SK-N-SH (cell line): ENCODE measurements around the gene MAP3K9. TPM values are rescaled to one million over a fixed set of nuclear protein-coding genes. Genes with fewer than 3 reads are reported as not detected.
A peak's percentile ranks its signal among the peaks of the same experiment; 100 is the strongest.

Source experiments
- CTCF ChIA-PET: fragments of 300-600, 350-600 bp; formaldehyde crosslinking; extraction: SDS; loops from one replicate; lab custom pipeline; 2021; lab: Yijun Ruan, JAX
- POLR2A ChIA-PET: fragments of 350-600 bp; sonication (Branson Sonifier 250); formaldehyde crosslinking; extraction: SDS; loops from one replicate; lab custom pipeline; 2020; ENCODE audit warnings: antibody characterized with exemption, inconsistent platforms; lab: Yijun Ruan, JAX
- DNase-seq: peaks from one replicate; pipeline ENCODE4 v3.0.0; 2012
- H2AFZ ChIP-seq: fragments of 200-600 bp; sonication (generic); 2 replicates; pipeline ENCODE4 v1.8.1; 2016; ENCODE audit warnings: antibody characterized with exemption, mild to moderate bottlenecking, low read depth
- H3F3A ChIP-seq: fragments of 200-600 bp; sonication (generic); replicated peaks from 2 replicates; pipeline ENCODE3; 2016; ENCODE audit warnings: antibody characterized with exemption, mild to moderate bottlenecking; ENCODE audit not compliant: insufficient read depth
- H3K27ac ChIP-seq, 2 experiments: fragments of 200-500 bp in 1 of 2; fragments of 200-600 bp in 1 of 2; sonication (Bioruptor generic) in 1 of 2; sonication (generic), shearing (Covaris generic) in 1 of 2; 2 replicates each; pipeline versions ENCODE4 v1.5.1 to v1.6.1; 2014 to 2016; ENCODE audit warnings: low read depth in 2 of 2, inconsistent platforms in 1 of 2, low read length in 1 of 2, mild to moderate bottlenecking in 1 of 2, mixed read lengths in 1 of 2
- H3K27me3 ChIP-seq: fragments of 200-600 bp; sonication (generic), shearing (Covaris generic); 2 replicates; pipeline ENCODE4 v1.6.1; 2016; ENCODE audit warnings: mixed run types; ENCODE audit not compliant: insufficient read depth
- H3K36me3 ChIP-seq, 2 experiments: fragments of 200-500 bp in 1 of 2; fragments of 200-600 bp in 1 of 2; sonication (Bioruptor generic) in 1 of 2; sonication (generic) in 1 of 2; replicated peaks in 1 of 2; 2 replicates each; pipeline versions ENCODE3 to v1.5.1; 2014 to 2016; ENCODE audit warnings: low read length in 1 of 2, mild to moderate bottlenecking in 1 of 2; ENCODE audit not compliant: insufficient read depth in 2 of 2, control insufficient read depth in 1 of 2
- H3K4me1 ChIP-seq, 2 experiments: fragments of 200-500 bp in 1 of 2; fragments of 200-600 bp in 1 of 2; sonication (Bioruptor generic) in 1 of 2; sonication (generic), shearing (Covaris generic) in 1 of 2; 2 replicates each; pipeline versions ENCODE4 v1.5.1 to v1.6.1; 2014 to 2016; ENCODE audit warnings: low read depth in 1 of 2, low read length in 1 of 2, mixed run types in 1 of 2; ENCODE audit not compliant: insufficient read depth in 2 of 2, control insufficient read depth in 1 of 2
- H3K4me2 ChIP-seq: fragments of 200-600 bp; sonication (generic), shearing (Covaris generic); 2 replicates; pipeline ENCODE4 v1.6.1; 2017; ENCODE audit warnings: mixed run types
- H3K4me3 ChIP-seq, 2 experiments: fragments of 200-500 bp in 1 of 2; fragments of 200-600 bp in 1 of 2; sonication (Bioruptor generic) in 1 of 2; sonication (generic), shearing (Covaris generic) in 1 of 2; 2 replicates each; pipeline versions ENCODE4 v1.5.1 to v1.8.1; 2014 to 2016; ENCODE audit warnings: low read depth in 2 of 2, inconsistent platforms in 1 of 2, low read length in 1 of 2, mild to moderate bottlenecking in 1 of 2, mixed read lengths in 1 of 2, moderate library complexity in 1 of 2
- H3K79me2 ChIP-seq: fragments of 200-600 bp; sonication (generic); 2 replicates; pipeline ENCODE4 v1.8.1; 2017; ENCODE audit warnings: mild to moderate bottlenecking; ENCODE audit not compliant: insufficient read depth
- H3K9ac ChIP-seq: fragments of 200-600 bp; sonication (generic); 2 replicates; pipeline ENCODE4 v1.6.1; 2017; ENCODE audit warnings: mixed run types
- H3K9me2 ChIP-seq: fragments of 200-600 bp; sonication (generic); 2 replicates; pipeline ENCODE4 v1.6.1; 2017; ENCODE audit warnings: mixed run types
- H3K9me3 ChIP-seq: fragments of 200-600 bp; sonication (generic); 2 replicates; pipeline ENCODE4 v1.6.1; 2017; ENCODE audit warnings: mixed run types, mild to moderate bottlenecking, moderate library complexity
- H4K20me1 ChIP-seq: fragments of 200-600 bp; sonication (generic); 2 replicates; pipeline ENCODE4 v1.6.1; 2017; ENCODE audit warnings: mild to moderate bottlenecking, mixed run types; ENCODE audit not compliant: insufficient read depth
- CHD2 ChIP-seq: fragments of 150-350 bp; IDR thresholded peaks from 2 replicates; pipeline ENCODE4 v1.6.1; 2018; ENCODE audit warnings: low read length; ENCODE audit not compliant: partially characterized antibody
- ELF1 ChIP-seq: IDR thresholded peaks from 2 replicates; pipeline ENCODE4 v1.4.0; 2012
- EP300 ChIP-seq, 2 experiments: IDR thresholded peaks; 2 replicates each; pipeline versions ENCODE4 v1.4.0 to v1.6.1; 2012; ENCODE audit warnings: borderline replicate concordance in 1 of 2, low read depth in 1 of 2, low read length in 1 of 2
- EZH2phosphoT487 ChIP-seq: fragments of 200-600 bp; sonication (generic); IDR thresholded peaks from 2 replicates; pipeline ENCODE4 v1.6.1; 2017; ENCODE audit warnings: low read depth, mixed run types, mild to moderate bottlenecking, antibody characterized with exemption, moderate library complexity, borderline replicate concordance
- FOXM1 ChIP-seq: IDR thresholded peaks from 2 replicates; pipeline ENCODE4 v1.4.0; 2012; ENCODE audit warnings: low read depth, mild to moderate bottlenecking
- GABPA ChIP-seq: IDR thresholded peaks from 2 replicates; pipeline ENCODE4 v1.4.0; 2012; ENCODE audit warnings: low read depth, mild to moderate bottlenecking
- GATA2 ChIP-seq: sonication (generic); formaldehyde crosslinking; IDR thresholded peaks from 2 replicates; pipeline ENCODE4 v1.5.0; 2020; ENCODE audit warnings: mild to moderate bottlenecking, missing genetic modification reagents
- JUND ChIP-seq: IDR thresholded peaks from 2 replicates; pipeline ENCODE4 v1.4.0; 2012
- NFIC ChIP-seq: IDR thresholded peaks from 2 replicates; pipeline ENCODE4 v1.4.0; 2012; ENCODE audit warnings: borderline replicate concordance
- NRF1 ChIP-seq: IDR thresholded peaks from 2 replicates; pipeline ENCODE4 v1.6.1; 2012; ENCODE audit warnings: low read depth, mild to moderate bottlenecking, low read length
- POLR2AphosphoS5 ChIP-seq: IDR thresholded peaks from 2 replicates; pipeline ENCODE4 v1.6.1; 2012; ENCODE audit warnings: low read depth, low read length
- RAD21 ChIP-seq: IDR thresholded peaks from 2 replicates; pipeline ENCODE4 v1.6.1; 2012; ENCODE audit warnings: mild to moderate bottlenecking, low read length
- RCOR1 ChIP-seq: fragments of 150-350 bp; IDR thresholded peaks from 2 replicates; pipeline ENCODE4 v1.6.1; 2017; ENCODE audit warnings: antibody characterized with exemption, low read length
- RFX5 ChIP-seq: IDR thresholded peaks from 2 replicates; pipeline ENCODE4 v1.6.1; 2012; ENCODE audit warnings: mild to moderate bottlenecking, improper control_type of control experiment, low read length
- SMC3 ChIP-seq: IDR thresholded peaks from 2 replicates; pipeline ENCODE4 v1.6.1; 2012; ENCODE audit warnings: low read depth, low read length, improper control_type of control experiment
- TAF1 ChIP-seq: IDR thresholded peaks from 2 replicates; pipeline ENCODE4 v1.6.1; 2012; ENCODE audit warnings: low read depth, mild to moderate bottlenecking, low read length, moderate library complexity, borderline replicate concordance
- YY1 ChIP-seq: IDR thresholded peaks from 2 replicates; pipeline ENCODE4 v1.4.0; 2012; ENCODE audit warnings: low read depth, mild to moderate bottlenecking
- WGBS: methylation state at CpG from one replicate; pipeline ENCODE4 v1.1.6; 2017; ENCODE audit warnings: low lambda C conversion rate; 5-methylcytosine and 5-hydroxymethylcytosine counted together
- polyA plus RNA-seq, 3 experiments: library from polyadenylated mRNA; depleted of rRNA; stranded (reverse); fragments of >200 nt; gene quantifications; 2 replicates each; pipeline ENCODE4 v1.2.3, GENCODE V29; 2012
- TF ChIP-seq, protein P1 (sequence below): fragments of 200-600 bp; sonication (generic); IDR thresholded peaks from 2 replicates; pipeline ENCODE4 v1.6.1; 2017; ENCODE audit warnings: antibody characterized with exemption, mild to moderate bottlenecking, moderate library complexity
- TF ChIP-seq, protein P2 (sequence below): IDR thresholded peaks from 2 replicates; pipeline ENCODE4 v1.4.0; 2012; ENCODE audit warnings: low read depth
- TF ChIP-seq, protein P3 (sequence below): fragments of 150-350 bp; IDR thresholded peaks from 2 replicates; pipeline ENCODE4 v1.6.1; 2016; ENCODE audit warnings: mild to moderate bottlenecking, low read depth, low read length
- TF ChIP-seq, protein P4 (sequence below): IDR thresholded peaks from 2 replicates; pipeline ENCODE4 v1.6.1; 2012; ENCODE audit warnings: mild to moderate bottlenecking, low read depth, low read length, moderate library complexity

Gene MAP3K9
- polyA plus RNA-seq, 1 of the 3 experiments (the other 2 are of a cell fraction): 2.0 TPM

DNA sequence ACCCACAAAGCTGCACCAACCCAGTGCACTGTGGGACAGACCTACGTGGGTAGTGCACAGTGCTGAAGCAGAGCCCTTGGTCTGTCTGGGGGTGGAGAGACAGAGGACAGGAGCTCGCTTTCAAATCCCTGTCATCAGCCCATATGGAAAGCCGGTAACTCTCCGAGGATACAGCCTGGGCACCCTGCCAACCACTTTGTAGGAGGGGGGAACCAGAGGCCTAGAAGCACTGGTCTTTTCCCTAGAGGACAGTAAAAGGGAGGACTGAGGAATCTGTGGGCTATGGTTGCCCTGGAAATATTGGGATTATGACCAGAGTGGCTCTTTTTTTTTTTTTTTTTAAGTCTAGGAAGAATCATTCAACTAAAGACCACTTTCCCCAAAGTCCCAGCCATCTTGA is 74.3 kb downstream of the MAP3K9 start:
- Histone ChIP-seq H3K79me2 (no peaks in the 10 kb centered on the region), H3K4me3 (no peak overlapping the region), H4K20me1 (no peaks in the 10 kb centered on the region), H3K4me2 (no peak overlapping the region), H3K9ac (no peak overlapping the region), H3K4me1 (peaks cover 0 to 10% of the 10 kb centered on the region in 2 experiments; a peak in 2 of 4 replicates), H3K9me2 (no peaks in the 10 kb centered on the region), H3F3A (no peaks in the 10 kb centered on the region), H3K9me3 (no peaks in the 10 kb centered on the region), H3K27ac (no peak overlapping the region; a peak in 1 of 4 replicates), H2AFZ (no peak overlapping the region), H3K36me3 (peaks cover 0 to 43% of the 10 kb centered on the region in 2 experiments), H3K27me3 (no peaks in the 10 kb centered on the region)
- POLR2A ChIA-PET: no interaction called here
- peak; percentile 82 for DNase-seq
- CTCF ChIA-PET: interaction anchor here (1.1 to 2.4 kb wide), 2 partner anchors 82 to 83 kb away, joined by 4 to 10 read pairs; no protein-coding TSS in a partner anchor
- 42% methylated on average over 4 of the region's 4 CpGs for WGBS
- TF ChIP-seq CHD2 (no peak), ELF1 (no peak)
- TF ChIP-seq, protein P1, sequence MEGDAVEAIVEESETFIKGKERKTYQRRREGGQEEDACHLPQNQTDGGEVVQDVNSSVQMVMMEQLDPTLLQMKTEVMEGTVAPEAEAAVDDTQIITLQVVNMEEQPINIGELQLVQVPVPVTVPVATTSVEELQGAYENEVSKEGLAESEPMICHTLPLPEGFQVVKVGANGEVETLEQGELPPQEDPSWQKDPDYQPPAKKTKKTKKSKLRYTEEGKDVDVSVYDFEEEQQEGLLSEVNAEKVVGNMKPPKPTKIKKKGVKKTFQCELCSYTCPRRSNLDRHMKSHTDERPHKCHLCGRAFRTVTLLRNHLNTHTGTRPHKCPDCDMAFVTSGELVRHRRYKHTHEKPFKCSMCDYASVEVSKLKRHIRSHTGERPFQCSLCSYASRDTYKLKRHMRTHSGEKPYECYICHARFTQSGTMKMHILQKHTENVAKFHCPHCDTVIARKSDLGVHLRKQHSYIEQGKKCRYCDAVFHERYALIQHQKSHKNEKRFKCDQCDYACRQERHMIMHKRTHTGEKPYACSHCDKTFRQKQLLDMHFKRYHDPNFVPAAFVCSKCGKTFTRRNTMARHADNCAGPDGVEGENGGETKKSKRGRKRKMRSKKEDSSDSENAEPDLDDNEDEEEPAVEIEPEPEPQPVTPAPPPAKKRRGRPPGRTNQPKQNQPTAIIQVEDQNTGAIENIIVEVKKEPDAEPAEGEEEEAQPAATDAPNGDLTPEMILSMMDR: no peak

DNA sequence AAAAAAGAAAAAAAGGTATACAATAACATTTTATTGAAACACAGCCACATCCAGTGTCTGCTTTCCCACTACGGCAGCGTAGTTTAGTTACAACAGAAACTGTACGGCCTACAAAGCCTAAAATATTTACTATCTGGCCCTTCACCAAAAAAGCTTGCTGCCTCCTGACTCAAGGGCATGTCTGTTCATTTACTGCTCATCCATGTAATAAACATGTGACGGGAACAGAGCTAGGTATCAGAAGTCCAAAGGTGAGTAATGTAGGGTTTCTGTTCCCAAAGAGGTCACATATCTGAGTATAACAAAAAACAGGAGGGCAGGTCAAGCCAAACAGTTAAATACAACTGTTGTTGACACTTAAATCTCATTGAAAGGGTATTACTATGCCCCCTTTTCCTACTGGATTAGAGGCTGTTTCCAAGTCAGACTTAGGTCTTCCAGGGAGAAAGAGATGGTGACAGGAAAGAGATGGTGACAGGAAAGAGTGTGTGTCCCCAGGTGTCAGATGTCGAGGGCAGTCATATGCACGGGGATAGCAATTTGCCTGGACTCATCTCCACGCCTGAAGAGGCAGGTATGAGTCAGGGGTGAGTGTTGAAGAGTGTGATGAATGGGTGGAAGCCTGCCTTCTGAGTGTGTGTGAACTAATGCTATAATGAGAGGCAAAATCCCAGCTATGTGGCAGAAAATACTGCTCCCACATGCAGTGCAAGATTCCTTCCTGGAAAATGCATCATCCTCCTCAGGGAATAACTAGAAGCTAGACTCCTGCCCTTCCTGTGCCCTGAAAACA is 77.7 kb downstream of the MAP3K9 start:
- Histone ChIP-seq H3K27me3 (no peaks in the 10 kb centered on the region), H3F3A (no peaks in the 10 kb centered on the region), H3K4me2 (no peak overlapping the region)
- CTCF ChIA-PET: no interaction called here
- TF ChIP-seq GABPA (no peak), POLR2AphosphoS5 (no peak), JUND (no peak), EZH2phosphoT487 (no peak), NRF1 (no peak), TAF1 (no peak), NFIC (no peak), GATA2 (CRISPR knock-in tag) (no peak), RCOR1 (no peak), FOXM1 (no peak), EP300 (IDR thresholded peaks at IDR 0.05; ENCODE audit: borderline replicate concordance in 1 of 2, low read depth in 1 of 2, low read length in 1 of 2) (no peak), YY1 (no peak), RAD21 (no peak), SMC3 (no peak), RFX5 (no peak), ELF1 (no peak)
- TF ChIP-seq, protein P2, sequence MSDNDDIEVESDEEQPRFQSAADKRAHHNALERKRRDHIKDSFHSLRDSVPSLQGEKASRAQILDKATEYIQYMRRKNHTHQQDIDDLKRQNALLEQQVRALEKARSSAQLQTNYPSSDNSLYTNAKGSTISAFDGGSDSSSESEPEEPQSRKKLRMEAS: no peak
- TF ChIP-seq, protein P3, sequence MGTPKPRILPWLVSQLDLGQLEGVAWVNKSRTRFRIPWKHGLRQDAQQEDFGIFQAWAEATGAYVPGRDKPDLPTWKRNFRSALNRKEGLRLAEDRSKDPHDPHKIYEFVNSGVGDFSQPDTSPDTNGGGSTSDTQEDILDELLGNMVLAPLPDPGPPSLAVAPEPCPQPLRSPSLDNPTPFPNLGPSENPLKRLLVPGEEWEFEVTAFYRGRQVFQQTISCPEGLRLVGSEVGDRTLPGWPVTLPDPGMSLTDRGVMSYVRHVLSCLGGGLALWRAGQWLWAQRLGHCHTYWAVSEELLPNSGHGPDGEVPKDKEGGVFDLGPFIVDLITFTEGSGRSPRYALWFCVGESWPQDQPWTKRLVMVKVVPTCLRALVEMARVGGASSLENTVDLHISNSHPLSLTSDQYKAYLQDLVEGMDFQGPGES: no peak
- TF ChIP-seq, protein P4, sequence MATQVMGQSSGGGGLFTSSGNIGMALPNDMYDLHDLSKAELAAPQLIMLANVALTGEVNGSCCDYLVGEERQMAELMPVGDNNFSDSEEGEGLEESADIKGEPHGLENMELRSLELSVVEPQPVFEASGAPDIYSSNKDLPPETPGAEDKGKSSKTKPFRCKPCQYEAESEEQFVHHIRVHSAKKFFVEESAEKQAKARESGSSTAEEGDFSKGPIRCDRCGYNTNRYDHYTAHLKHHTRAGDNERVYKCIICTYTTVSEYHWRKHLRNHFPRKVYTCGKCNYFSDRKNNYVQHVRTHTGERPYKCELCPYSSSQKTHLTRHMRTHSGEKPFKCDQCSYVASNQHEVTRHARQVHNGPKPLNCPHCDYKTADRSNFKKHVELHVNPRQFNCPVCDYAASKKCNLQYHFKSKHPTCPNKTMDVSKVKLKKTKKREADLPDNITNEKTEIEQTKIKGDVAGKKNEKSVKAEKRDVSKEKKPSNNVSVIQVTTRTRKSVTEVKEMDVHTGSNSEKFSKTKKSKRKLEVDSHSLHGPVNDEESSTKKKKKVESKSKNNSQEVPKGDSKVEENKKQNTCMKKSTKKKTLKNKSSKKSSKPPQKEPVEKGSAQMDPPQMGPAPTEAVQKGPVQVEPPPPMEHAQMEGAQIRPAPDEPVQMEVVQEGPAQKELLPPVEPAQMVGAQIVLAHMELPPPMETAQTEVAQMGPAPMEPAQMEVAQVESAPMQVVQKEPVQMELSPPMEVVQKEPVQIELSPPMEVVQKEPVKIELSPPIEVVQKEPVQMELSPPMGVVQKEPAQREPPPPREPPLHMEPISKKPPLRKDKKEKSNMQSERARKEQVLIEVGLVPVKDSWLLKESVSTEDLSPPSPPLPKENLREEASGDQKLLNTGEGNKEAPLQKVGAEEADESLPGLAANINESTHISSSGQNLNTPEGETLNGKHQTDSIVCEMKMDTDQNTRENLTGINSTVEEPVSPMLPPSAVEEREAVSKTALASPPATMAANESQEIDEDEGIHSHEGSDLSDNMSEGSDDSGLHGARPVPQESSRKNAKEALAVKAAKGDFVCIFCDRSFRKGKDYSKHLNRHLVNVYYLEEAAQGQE: no peak
- TF ChIP-seq, all 33 proteins: peak for 0
- no peak for DNase-seq
- Histone ChIP-seq H4K20me1 (no peaks in the 10 kb centered on the region), H3K79me2 (no peaks in the 10 kb centered on the region), H3K4me3 (no peak overlapping the region), H3K27ac (no peak overlapping the region), H3K4me1 (peaks cover 0 to 10% of the 10 kb centered on the region in 2 experiments; a peak in 2 of 4 replicates), H3K9me3 (no peaks in the 10 kb centered on the region), H3K9me2 (no peaks in the 10 kb centered on the region), H2AFZ (no peak overlapping the region), H3K36me3 (peaks cover 0 to 35% of the 10 kb centered on the region in 2 experiments), H3K9ac (no peak overlapping the region)
- POLR2A ChIA-PET: no interaction called here
- 81% methylated on average over 7 of the region's 7 CpGs for WGBS
